Smooth muscle cell (in vitro differentiated cells): ENCODE data around the gene NRL. TPM values are rescaled to one million over a fixed set of nuclear protein-coding genes. Genes with fewer than 3 reads are reported as not detected.

Experiments
- DNase-seq: peaks from one replicate; lab custom pipeline; 2025; ENCODE audit not compliant: unreplicated experiment; lab: John Stamatoyannopoulos, UW
- H2AFZ ChIP-seq: fragments of 200-600 bp; sonication (generic); 2 replicates; pipeline ENCODE4 v1.6.0; 2016; ENCODE audit warnings: antibody characterized with exemption, low read depth, mild to moderate bottlenecking
- H3F3A ChIP-seq: fragments of 200-600 bp; sonication (generic); 2 replicates; pipeline ENCODE4 v1.6.0; 2017; ENCODE audit warnings: antibody characterized with exemption, low read depth
- H3K27ac ChIP-seq: fragments of 200-600 bp; sonication (generic); 2 replicates; pipeline ENCODE4 v1.5.1; 2016; ENCODE audit warnings: low read depth, mild to moderate bottlenecking
- H3K27me3 ChIP-seq: fragments of 200-600 bp; sonication (generic); 2 replicates; pipeline ENCODE4 v1.6.1; 2016; ENCODE audit warnings: low read depth, mild to moderate bottlenecking
- H3K36me3 ChIP-seq: fragments of 200-600 bp; sonication (generic); 2 replicates; pipeline ENCODE4 v1.5.1; 2016; ENCODE audit warnings: low read depth
- H3K4me1 ChIP-seq: fragments of 200-600 bp; sonication (generic); 2 replicates; pipeline ENCODE4 v1.5.1; 2016; ENCODE audit warnings: low read depth
- H3K4me2 ChIP-seq: fragments of 200-600 bp; sonication (generic); 2 replicates; pipeline ENCODE4 v1.6.0; 2016; ENCODE audit warnings: mild to moderate bottlenecking
- H3K4me3 ChIP-seq: fragments of 200-600 bp; sonication (generic); 2 replicates; pipeline ENCODE4 v1.5.1; 2016; ENCODE audit warnings: mild to moderate bottlenecking
- H3K79me2 ChIP-seq: fragments of 200-600 bp; sonication (generic); 2 replicates; pipeline ENCODE4 v1.6.0; 2016; ENCODE audit warnings: low read depth, mild to moderate bottlenecking
- H3K9ac ChIP-seq: fragments of 200-600 bp; sonication (generic); 2 replicates; pipeline ENCODE4 v1.6.0; 2016; ENCODE audit warnings: low read depth
- H3K9me3 ChIP-seq: fragments of 200-600 bp; sonication (generic); replicated peaks from 2 replicates; pipeline ENCODE4 v1.5.1; 2016; ENCODE audit warnings: low read depth
- H4K20me1 ChIP-seq: fragments of 200-600 bp; sonication (generic); 2 replicates; pipeline ENCODE4 v1.6.0; 2016; ENCODE audit warnings: low read depth
- CTCF ChIP-seq: fragments of 200-600 bp; sonication (generic); IDR thresholded peaks from 2 replicates; pipeline ENCODE4 v1.5.1; 2017; ENCODE audit warnings: borderline replicate concordance, mild to moderate bottlenecking, antibody characterized with exemption; ENCODE audit not compliant: insufficient read depth, poor library complexity, severe bottlenecking
- WGBS: methylation state at CpG from one replicate; pipeline ENCODE4 v1.1.7; 2016; ENCODE audit warnings: low lambda C conversion rate; 5-methylcytosine and 5-hydroxymethylcytosine counted together
- polyA plus RNA-seq: library from polyadenylated mRNA; unstranded; fragments of >200 nt; fragmentation: Nextera tagmentation; extraction: Ambion mirVana; gene quantifications from 2 replicates; pipeline ENCODE4 v1.2.1, GENCODE V29; 2016
- total RNA-seq: library from RNA; depleted of rRNA; stranded (reverse); fragments of >200 nt; gene quantifications from 2 replicates; pipeline ENCODE4 v1.2.3, GENCODE V29; 2014

NRL gene
- total and polyA plus RNA-seq, 2 experiments from 2014 or later = 1.3 to 1.9 TPM

GRCh38 chr14:24146978-24147760 is 32.4 kb upstream of the NRL start, which contains the start of gene RNF31:
TSS of gene RNF31 (plus strand) at chr14:24147498. CDS start at chr14:24147699, 201 bp downstream.
- peaks cover 9% of the 10 kb centered on the region for H4K20me1 ChIP-seq
- peak within 1 kb of the TSS; percentile 82 for H3K9ac ChIP-seq
- WGBS = under 1% methylated on average over 37 of the region's 57 CpGs
- peaks cover 24% of the 10 kb centered on the region for H3K79me2 ChIP-seq
- H3K27ac ChIP-seq = peak within 1 kb of the TSS; percentile 93
- no peaks in the 10 kb centered on the region for H3K36me3 ChIP-seq
- peak within 1 kb of the TSS; percentile 86 for H3K4me3 ChIP-seq
- DNase-seq = peak; percentile 93
- peak within 1 kb of the TSS; percentile 85 for H2AFZ ChIP-seq
- H3K27me3 ChIP-seq = no peaks in the 10 kb centered on the region
- H3K4me2 ChIP-seq = peak within 1 kb of the TSS; percentile 88
- no peak for TF ChIP-seq CTCF
- peaks cover 16% of the 10 kb centered on the region for H3F3A ChIP-seq
- peaks cover 15% of the 10 kb centered on the region for H3K4me1 ChIP-seq
- no peaks in the 10 kb centered on the region for H3K9me3 ChIP-seq

- Histone ChIP-seq H3K27ac (peak within 1 kb of the TSS; percentile 93), H3K36me3 (no peaks in the 10 kb centered on the region), H3K9ac (peak within 1 kb of the TSS; percentile 82), H3K79me2 (peaks cover 24% of the 10 kb centered on the region), H3K9me3 (no peaks in the 10 kb centered on the region), H3K4me2 (peak within 1 kb of the TSS; percentile 88), H3K4me3 (peak within 1 kb of the TSS; percentile 86), H3K4me1 (peaks cover 15% of the 10 kb centered on the region), H4K20me1 (peaks cover 9% of the 10 kb centered on the region), H3K27me3 (no peaks in the 10 kb centered on the region), H3F3A (peaks cover 16% of the 10 kb centered on the region), H2AFZ (peak within 1 kb of the TSS; percentile 85)
- peak; percentile 93 for DNase-seq
- 0% methylated on average over 13 of the region's 25 CpGs for WGBS
- TF ChIP-seq CTCF = no peak
Observed at GRCh38 chr14:24146453-24146977, 31.8 kb upstream of the NRL start, which contains the start of gene PSME2. TSS of gene PSME2 (minus strand) at chr14:24146610. CDS start at chr14:24146581, 29 bp downstream.

- peaks cover 16% of the 10 kb centered on the region for H3F3A ChIP-seq
- DNase-seq = no peak
- H3K27me3 ChIP-seq = no peaks in the 10 kb centered on the region
- H3K4me1 ChIP-seq = peaks cover 15% of the 10 kb centered on the region
- H2AFZ ChIP-seq = peak overlapping the region; percentile 22
- 41% methylated on average over 9 of the region's 9 CpGs for WGBS
- peak overlapping the region; percentile 86 for H3K4me3 ChIP-seq
- H3K4me2 ChIP-seq = peak overlapping the region; percentile 88
- peak overlapping the region; percentile 82 for H3K9ac ChIP-seq
- H4K20me1 ChIP-seq = peaks cover 9% of the 10 kb centered on the region
- no peak for TF ChIP-seq CTCF
- peaks cover 24% of the 10 kb centered on the region for H3K79me2 ChIP-seq
- no peaks in the 10 kb centered on the region for H3K36me3 ChIP-seq
- H3K27ac ChIP-seq = peak overlapping the region; percentile 93
- H3K9me3 ChIP-seq = no peaks in the 10 kb centered on the region
Observed at GRCh38 chr14:24145690-24146452, 31.1 kb upstream of the NRL start.
